Right lobe of liver (tissue), 6 donors: ENCODE measurements around the gene DSCAM. TPM values are rescaled to one million over a fixed set of nuclear protein-coding genes. Genes with fewer than 3 reads are reported as not detected.

ENCODE experiments used
- ATAC-seq, 4 donors: fragments of 200-7000 bp; cut with Tn5 transposase; one replicate each; pipeline ENCODE4 v1.9.1; 2020; ENCODE audit warnings: mild to moderate bottlenecking in 4 of 4, moderate library complexity in 4 of 4
- DNase-seq, 3 donors: peaks; one replicate each; pipeline ENCODE4 v3.0.0-alpha.2; 2020
- H3K27ac ChIP-seq, 3 donors: fragments of 200-600 bp; one replicate each; pipeline ENCODE4 v1.8.0; 2022
- H3K27me3 ChIP-seq, 2 donors: fragments of 200-600 bp; one replicate each; pipeline ENCODE4 v1.8.0; 2022
- H3K36me3 ChIP-seq, 4 donors: fragments of 200-600 bp; sonication (generic) in 1 of 4; one replicate each; pipeline versions ENCODE4 v1.5.1 to v1.8.0; 2017 to 2022; ENCODE audit warnings: control low read depth in 1 of 4
- H3K4me1 ChIP-seq, 4 donors: fragments of 200-600 bp; sonication (generic) in 1 of 4; one replicate each; pipeline versions ENCODE4 v1.5.1 to v1.8.0; 2017 to 2022; ENCODE audit warnings: control low read depth in 1 of 4
- H3K4me3 ChIP-seq, 3 donors: fragments of 200-600 bp; one replicate each; pipeline ENCODE4 v1.8.0; 2022
- H3K9me3 ChIP-seq, 4 donors: fragments of 200-600 bp; sonication (generic) in 1 of 4; one replicate each; pipeline versions ENCODE4 v1.5.1 to v1.8.0; 2017 to 2022; ENCODE audit warnings: control low read depth in 1 of 4
- POLR2A ChIP-seq: fragments of 450-650 bp; IDR thresholded peaks from one replicate; pipeline ENCODE4 v1.6.1; 2017; ENCODE audit warnings: antibody characterized with exemption, mild to moderate bottlenecking
- WGBS: methylation state at CpG from one replicate; pipeline ENCODE4 v1.1.6; 2018; ENCODE audit warnings: low coverage, low lambda C conversion rate; ENCODE audit not compliant: insufficient coverage; ENCODE audit errors: missing lambda C conversion rate; 5-methylcytosine and 5-hydroxymethylcytosine counted together
- intact Hi-C, 2 donors: fragments of 100-400 bp; cut with DNase I; formaldehyde crosslinking; loops; one replicate each; pipeline versions ENCODE4 v1.11.2 to v1.14.1; 2022
- total RNA-seq, 6 experiments: library from RNA; depleted of rRNA in 2 of 6; stranded (reverse); fragments of >200 nt in 2 of 6; fragmentation: NEBNext Ultra II Directional in 3 of 6; extraction: Animal tissue kit (Norgen Biotek cat#: 25700) in 3 of 6; gene quantifications; one replicate each; pipeline versions ENCODE4 v1.1.0 to v1.2.4, GENCODE V29; 2016 to 2023
- TF ChIP-seq, protein P1 (sequence below), 4 donors: fragments of 200-600 bp in 3 of 4; fragments of 450-650 bp in 1 of 4; IDR thresholded peaks; one replicate each; pipeline versions ENCODE4 v1.5.1 to v1.8.0; 2016 to 2022; ENCODE audit warnings: antibody characterized with exemption in 4 of 4, mild to moderate bottlenecking in 2 of 4
- donor health status: DM: no; HTN: yes; CAD: no.
- donor health status: DM: no; HTN: no; CAD: no.
- donor health status: DM: no; HTN: no; CAD: no.
- donor health status: DM: no; HTN: yes; CAD: no.
- donor health status: DM: no; HTN: yes; CAD: no.

DSCAM gene
- total RNA-seq, 6 experiments from 2014 or later: 0.04 to 0.16 (median 0.06) TPM; not detected in 2

DNA sequence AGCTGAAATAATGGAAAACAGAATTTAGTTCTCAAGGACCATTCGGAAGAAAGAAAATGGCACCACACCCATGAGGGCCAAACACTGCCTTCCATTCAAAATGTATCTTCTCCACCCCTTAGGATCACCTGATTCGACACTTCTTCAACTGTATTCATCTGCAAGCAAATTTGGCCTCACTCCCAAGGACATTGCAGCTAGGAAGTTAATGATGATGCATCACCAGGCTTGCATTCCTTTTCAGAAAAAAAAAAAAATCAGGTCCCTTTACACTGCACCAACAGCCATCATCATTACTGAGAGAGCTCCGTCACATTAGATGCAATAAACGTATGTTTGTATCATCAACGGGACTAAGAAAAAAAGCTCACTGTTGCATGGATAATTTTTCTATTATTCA is 611.4 kb downstream of the DSCAM start:
- intact Hi-C loops: no loop called here
- no peaks in the 10 kb centered on the region for H3K9me3 ChIP-seq
- ATAC-seq (no peak), DNase-seq (no peak)
- no peaks in the 10 kb centered on the region for H3K36me3 ChIP-seq
- no peak for TF ChIP-seq POLR2A
- TF ChIP-seq, protein P1, sequence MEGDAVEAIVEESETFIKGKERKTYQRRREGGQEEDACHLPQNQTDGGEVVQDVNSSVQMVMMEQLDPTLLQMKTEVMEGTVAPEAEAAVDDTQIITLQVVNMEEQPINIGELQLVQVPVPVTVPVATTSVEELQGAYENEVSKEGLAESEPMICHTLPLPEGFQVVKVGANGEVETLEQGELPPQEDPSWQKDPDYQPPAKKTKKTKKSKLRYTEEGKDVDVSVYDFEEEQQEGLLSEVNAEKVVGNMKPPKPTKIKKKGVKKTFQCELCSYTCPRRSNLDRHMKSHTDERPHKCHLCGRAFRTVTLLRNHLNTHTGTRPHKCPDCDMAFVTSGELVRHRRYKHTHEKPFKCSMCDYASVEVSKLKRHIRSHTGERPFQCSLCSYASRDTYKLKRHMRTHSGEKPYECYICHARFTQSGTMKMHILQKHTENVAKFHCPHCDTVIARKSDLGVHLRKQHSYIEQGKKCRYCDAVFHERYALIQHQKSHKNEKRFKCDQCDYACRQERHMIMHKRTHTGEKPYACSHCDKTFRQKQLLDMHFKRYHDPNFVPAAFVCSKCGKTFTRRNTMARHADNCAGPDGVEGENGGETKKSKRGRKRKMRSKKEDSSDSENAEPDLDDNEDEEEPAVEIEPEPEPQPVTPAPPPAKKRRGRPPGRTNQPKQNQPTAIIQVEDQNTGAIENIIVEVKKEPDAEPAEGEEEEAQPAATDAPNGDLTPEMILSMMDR (IDR thresholded peaks at IDR 0.05): no peak
- no peaks in the 10 kb centered on the region for H3K27me3 ChIP-seq
- no peak overlapping the region for H3K4me3 ChIP-seq
- WGBS: 42% methylated on average over 5 of the region's 5 CpGs
- H3K27ac ChIP-seq: no peak overlapping the region
- H3K4me1 ChIP-seq: no peaks in the 10 kb centered on the region

DNA sequence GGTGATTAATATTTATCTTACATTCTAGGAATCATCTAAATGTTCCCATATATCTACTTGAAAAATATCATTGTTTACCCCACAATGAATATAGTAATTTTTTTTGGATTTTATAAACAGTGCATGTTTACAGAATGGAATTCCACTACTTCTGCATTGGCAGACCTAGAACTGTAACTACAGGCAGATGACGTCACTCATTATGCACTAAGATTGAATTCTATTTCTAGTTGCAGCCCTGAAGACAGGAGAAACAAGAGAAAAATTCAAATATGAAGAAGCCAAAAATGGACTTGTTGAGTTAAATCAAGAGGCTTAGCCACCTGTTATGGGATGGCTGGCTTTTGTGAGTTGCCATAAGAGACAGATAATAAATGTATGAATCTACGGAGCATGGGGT is 615.0 kb downstream of the DSCAM start:
- no peaks in the 10 kb centered on the region for H3K36me3 ChIP-seq
- intact Hi-C loops: no loop called here
- no peak for ATAC-seq
- H3K4me1 ChIP-seq: no peaks in the 10 kb centered on the region
- WGBS: 77% methylated on average over 2 of the region's 2 CpGs
- TF ChIP-seq POLR2A: no peak
- TF ChIP-seq, protein P1 (IDR thresholded peaks at IDR 0.05): no peak
- DNase-seq: no peak
- H3K4me3 ChIP-seq: no peak overlapping the region
- no peaks in the 10 kb centered on the region for H3K27me3 ChIP-seq
- no peak overlapping the region for H3K27ac ChIP-seq
- H3K9me3 ChIP-seq: no peaks in the 10 kb centered on the region

DNA sequence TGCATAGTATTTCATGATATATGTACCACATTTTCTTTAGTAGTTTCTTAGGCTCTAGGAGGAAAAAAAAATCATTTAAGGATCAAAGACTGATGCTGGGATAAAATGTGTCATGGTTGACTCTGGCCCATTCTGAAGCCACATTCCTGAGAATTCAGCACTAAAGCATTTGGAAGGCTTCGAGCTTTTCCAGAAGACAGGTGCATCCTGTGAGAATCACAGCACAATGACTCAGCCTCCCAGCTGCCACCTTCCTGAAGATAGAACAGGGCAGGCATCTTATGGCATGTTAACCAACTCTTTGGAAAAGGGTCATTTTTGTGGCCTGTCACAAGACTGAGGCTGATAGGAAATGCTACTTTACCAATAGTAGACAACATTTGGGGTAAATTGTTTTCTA is 619.9 kb downstream of the DSCAM start:
- ATAC-seq (no peak), DNase-seq (no peak)
- H3K4me3 ChIP-seq: no peak overlapping the region
- no peaks in the 10 kb centered on the region for H3K9me3 ChIP-seq
- 17% methylated on average over 1 of the region's 1 CpG for WGBS
- H3K27ac ChIP-seq: no peak overlapping the region
- intact Hi-C loops: no loop called here
- H3K4me1 ChIP-seq: no peaks in the 10 kb centered on the region
- no peaks in the 10 kb centered on the region for H3K36me3 ChIP-seq
- H3K27me3 ChIP-seq: no peaks in the 10 kb centered on the region
- TF ChIP-seq, protein P1 (IDR thresholded peaks at IDR 0.05): no peak
- no peak for TF ChIP-seq POLR2A

DNA sequence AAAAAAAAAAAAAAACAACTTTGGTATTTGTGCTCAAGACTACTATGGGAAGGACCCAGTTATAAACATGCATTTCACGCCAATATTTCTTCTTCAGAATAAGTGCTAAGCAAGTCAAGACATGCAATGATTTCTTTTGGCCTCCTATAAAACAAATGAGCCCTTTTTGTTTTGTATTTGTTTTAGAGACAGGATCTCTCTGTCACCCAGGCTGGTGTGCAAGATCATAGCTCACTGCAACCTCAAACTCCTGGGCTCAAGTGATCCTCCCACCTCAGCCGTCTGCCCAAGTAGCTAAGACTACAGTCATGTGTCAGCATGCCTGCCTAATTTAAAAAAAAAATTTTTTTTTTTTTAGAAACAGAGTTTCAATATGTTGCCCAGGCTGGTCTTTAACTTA is 631.0 kb downstream of the DSCAM start:
- no peak for TF ChIP-seq POLR2A
- TF ChIP-seq, protein P1 (IDR thresholded peaks at IDR 0.05): no peak
- intact Hi-C loops: no loop called here
- Histone ChIP-seq H3K9me3 (no peaks in the 10 kb centered on the region), H3K36me3 (no peaks in the 10 kb centered on the region), H3K27ac (no peak overlapping the region), H3K27me3 (no peaks in the 10 kb centered on the region), H3K4me1 (no peaks in the 10 kb centered on the region), H3K4me3 (no peak overlapping the region)
- WGBS: 43% methylated on average over 2 of the region's 2 CpGs
- ATAC-seq (no peak), DNase-seq (no peak)

DNA sequence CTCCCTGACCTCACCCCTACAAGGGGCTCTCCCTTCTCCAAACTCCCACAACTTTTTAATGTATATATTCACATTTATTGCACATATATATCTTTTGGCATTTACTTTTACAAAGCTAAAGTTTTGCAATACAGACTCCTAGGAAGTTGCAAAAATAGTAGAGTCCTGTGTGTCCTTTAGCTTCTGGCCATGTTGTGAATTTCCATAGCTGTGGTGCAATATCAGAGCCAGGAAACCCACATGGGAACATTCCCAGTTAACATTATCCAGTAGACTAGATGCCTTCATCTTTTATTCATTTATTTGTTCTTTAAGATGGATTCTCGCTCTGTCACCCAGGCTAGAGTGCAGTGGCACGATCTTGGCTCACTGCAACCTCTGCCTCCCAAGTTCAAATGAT is 636.7 kb downstream of the DSCAM start:
- Histone ChIP-seq H3K27ac (no peak overlapping the region), H3K36me3 (no peaks in the 10 kb centered on the region), H3K27me3 (no peaks in the 10 kb centered on the region), H3K9me3 (no peaks in the 10 kb centered on the region), H3K4me1 (no peaks in the 10 kb centered on the region), H3K4me3 (no peak overlapping the region)
- TF ChIP-seq, protein P1 (IDR thresholded peaks at IDR 0.05): no peak
- TF ChIP-seq POLR2A: no peak
- intact Hi-C loops: no loop called here
- DNase-seq (no peak), ATAC-seq (no peak)
- WGBS: 92% methylated on average over 2 of the region's 2 CpGs
